ENCODE data around the gene CWF19L1. TPM values are rescaled to one million over a fixed set of nuclear protein-coding genes. Genes with fewer than 3 reads are reported as not detected.

The CWF19L1 gene
- polyA plus RNA-seq, 1 donor from 2014 or later = 36.9 TPM

DNA sequence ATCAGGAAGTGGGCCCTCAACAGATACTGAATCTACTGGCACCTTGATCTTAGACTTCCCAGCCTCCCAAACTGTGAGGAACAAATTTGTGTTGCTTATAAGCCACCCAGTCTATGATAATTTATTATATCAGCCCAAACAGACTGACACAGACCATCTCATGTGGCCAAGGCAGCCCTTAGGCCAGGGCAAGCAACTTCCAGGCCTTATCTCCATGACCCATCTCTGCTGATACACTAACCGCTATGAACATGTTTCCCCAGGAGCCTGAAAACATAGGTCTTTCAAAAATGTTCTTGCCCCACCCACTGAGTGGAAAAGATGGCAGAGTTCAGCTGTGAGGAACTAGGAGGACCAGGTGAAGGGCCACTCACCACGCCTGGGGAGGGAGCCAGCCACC is 22.2 kb upstream of the CWF19L1 start:
- H3K36me3 ChIP-seq (ENCODE audit: insufficient read depth, low read length) = no peaks in the 10 kb centered on the region
- no peak overlapping the region for H3K4me2 ChIP-seq (ENCODE audit: low read length)
- H3K79me2 ChIP-seq (replicated peaks; ENCODE audit: insufficient read depth, low read length) = peaks cover 12% of the 10 kb centered on the region
- H3K4me3 ChIP-seq (ENCODE audit: low read length) = no peak overlapping the region
- H3K9ac ChIP-seq (ENCODE audit: low read length) = no peak overlapping the region
- no peaks in the 10 kb centered on the region for H4K20me1 ChIP-seq (ENCODE audit: insufficient read depth)
- H2AFZ ChIP-seq (ENCODE audit: low read depth, low read length) = no peak overlapping the region
- no peaks in the 10 kb centered on the region for H3K27me3 ChIP-seq (ENCODE audit: insufficient read depth, low read depth, low read length)
- TF ChIP-seq EP300 (conservative IDR thresholded peaks at IDR 0.05; ENCODE audit: poor library complexity, severe bottlenecking) (no peak), POLR2AphosphoS5 (IDR thresholded peaks at IDR 0.05) (no peak), SMC3 (conservative IDR thresholded peaks at IDR 0.05; ENCODE audit: poor library complexity) (no peak)
- H3K27ac ChIP-seq (ENCODE audit: low read length) = no peak overlapping the region
- no peaks in the 10 kb centered on the region for H3F3A ChIP-seq (ENCODE audit: insufficient read depth, low read length, poor library complexity, severe bottlenecking)
- no peaks in the 10 kb centered on the region for H3K9me3 ChIP-seq (ENCODE audit: low read length)
- no peaks in the 10 kb centered on the region for H3K9me2 ChIP-seq (ENCODE audit: insufficient read depth, low read length)

DNA sequence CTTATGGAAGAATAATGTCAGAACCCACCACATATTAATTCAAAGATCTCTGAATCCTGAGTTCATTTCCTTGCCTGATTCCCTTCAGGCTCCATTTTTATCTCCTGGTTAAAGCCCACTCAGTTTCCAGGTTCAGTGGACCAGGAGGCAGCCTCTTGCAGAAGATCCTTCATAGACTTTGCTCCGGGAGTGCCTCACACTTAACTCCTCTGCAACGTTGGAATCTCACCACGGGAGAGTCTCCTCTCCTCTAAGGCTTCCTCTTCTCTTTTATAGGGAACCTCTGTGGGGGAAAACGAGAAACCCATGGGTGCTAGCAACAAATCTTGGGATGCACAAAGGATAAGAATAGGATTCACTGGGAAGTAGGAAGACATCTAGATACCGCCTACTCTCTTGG is 20.8 kb upstream of the CWF19L1 start:
- Histone ChIP-seq H2AFZ (ENCODE audit: low read depth, low read length) (no peak overlapping the region), H3K4me3 (ENCODE audit: low read length) (no peak overlapping the region), H4K20me1 (ENCODE audit: insufficient read depth) (no peaks in the 10 kb centered on the region), H3K9ac (ENCODE audit: low read length) (no peak overlapping the region), H3K79me2 (replicated peaks; ENCODE audit: insufficient read depth, low read length) (peaks cover 27% of the 10 kb centered on the region), H3K4me2 (ENCODE audit: low read length) (no peak overlapping the region), H3K27ac (ENCODE audit: low read length) (no peak overlapping the region), H3K9me2 (ENCODE audit: insufficient read depth, low read length) (no peaks in the 10 kb centered on the region), H3K9me3 (ENCODE audit: low read length) (no peaks in the 10 kb centered on the region), H3K27me3 (ENCODE audit: insufficient read depth, low read depth, low read length) (no peaks in the 10 kb centered on the region), H3K36me3 (ENCODE audit: insufficient read depth, low read length) (no peaks in the 10 kb centered on the region), H3F3A (ENCODE audit: insufficient read depth, low read length, poor library complexity, severe bottlenecking) (no peaks in the 10 kb centered on the region)
- TF ChIP-seq, protein P1, sequence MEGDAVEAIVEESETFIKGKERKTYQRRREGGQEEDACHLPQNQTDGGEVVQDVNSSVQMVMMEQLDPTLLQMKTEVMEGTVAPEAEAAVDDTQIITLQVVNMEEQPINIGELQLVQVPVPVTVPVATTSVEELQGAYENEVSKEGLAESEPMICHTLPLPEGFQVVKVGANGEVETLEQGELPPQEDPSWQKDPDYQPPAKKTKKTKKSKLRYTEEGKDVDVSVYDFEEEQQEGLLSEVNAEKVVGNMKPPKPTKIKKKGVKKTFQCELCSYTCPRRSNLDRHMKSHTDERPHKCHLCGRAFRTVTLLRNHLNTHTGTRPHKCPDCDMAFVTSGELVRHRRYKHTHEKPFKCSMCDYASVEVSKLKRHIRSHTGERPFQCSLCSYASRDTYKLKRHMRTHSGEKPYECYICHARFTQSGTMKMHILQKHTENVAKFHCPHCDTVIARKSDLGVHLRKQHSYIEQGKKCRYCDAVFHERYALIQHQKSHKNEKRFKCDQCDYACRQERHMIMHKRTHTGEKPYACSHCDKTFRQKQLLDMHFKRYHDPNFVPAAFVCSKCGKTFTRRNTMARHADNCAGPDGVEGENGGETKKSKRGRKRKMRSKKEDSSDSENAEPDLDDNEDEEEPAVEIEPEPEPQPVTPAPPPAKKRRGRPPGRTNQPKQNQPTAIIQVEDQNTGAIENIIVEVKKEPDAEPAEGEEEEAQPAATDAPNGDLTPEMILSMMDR (IDR thresholded peaks at IDR 0.05; ENCODE audit: poor library complexity, severe bottlenecking) = no peak
- TF ChIP-seq EP300 (conservative IDR thresholded peaks at IDR 0.05; ENCODE audit: poor library complexity, severe bottlenecking) = no peak
- no peak for TF ChIP-seq TAF1 (IDR thresholded peaks at IDR 0.05; ENCODE audit: low read depth)
- TF ChIP-seq RAD21 (conservative IDR thresholded peaks at IDR 0.05) = no peak
- TF ChIP-seq EZH2 (IDR thresholded peaks at IDR 0.05; ENCODE audit: borderline replicate concordance, insufficient read depth, low read length, poor library complexity, severe bottlenecking) = no peak

DNA sequence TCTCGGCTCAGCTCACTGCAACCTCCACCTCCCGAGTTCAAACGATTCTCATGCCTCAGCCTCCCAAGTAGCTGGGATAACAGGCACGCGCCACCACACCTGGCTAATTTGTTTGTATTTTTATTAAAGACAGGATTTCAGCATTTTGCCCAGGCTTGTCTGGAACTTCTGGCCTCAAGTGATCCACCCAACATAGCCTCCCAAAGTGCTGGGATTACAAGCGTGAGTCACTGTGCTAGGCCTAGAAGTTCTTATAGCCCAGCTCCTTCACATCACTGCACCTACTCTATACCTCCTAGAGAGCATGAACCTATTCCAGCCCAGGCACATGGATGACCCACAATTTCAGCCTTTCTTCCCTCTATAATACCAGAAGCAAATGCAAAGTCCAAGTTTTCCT is 20.3 kb upstream of the CWF19L1 start:
- Histone ChIP-seq H3K9ac (ENCODE audit: low read length) (no peak overlapping the region), H3F3A (ENCODE audit: insufficient read depth, low read length, poor library complexity, severe bottlenecking) (no peaks in the 10 kb centered on the region), H3K27me3 (ENCODE audit: insufficient read depth, low read depth, low read length) (no peaks in the 10 kb centered on the region), H3K9me3 (ENCODE audit: low read length) (no peaks in the 10 kb centered on the region), H3K4me3 (ENCODE audit: low read length) (no peak overlapping the region), H3K9me2 (ENCODE audit: insufficient read depth, low read length) (no peaks in the 10 kb centered on the region), H3K79me2 (replicated peaks; ENCODE audit: insufficient read depth, low read length) (peaks cover 31% of the 10 kb centered on the region), H3K4me2 (ENCODE audit: low read length) (no peak overlapping the region), H3K27ac (ENCODE audit: low read length) (no peak overlapping the region), H3K36me3 (ENCODE audit: insufficient read depth, low read length) (no peaks in the 10 kb centered on the region), H2AFZ (ENCODE audit: low read depth, low read length) (no peak overlapping the region), H4K20me1 (ENCODE audit: insufficient read depth) (no peaks in the 10 kb centered on the region)
- TF ChIP-seq EZH2 (IDR thresholded peaks at IDR 0.05; ENCODE audit: borderline replicate concordance, insufficient read depth, low read length, poor library complexity, severe bottlenecking) = no peak
- TF ChIP-seq RAD21 (conservative IDR thresholded peaks at IDR 0.05) = no peak
- TF ChIP-seq, protein P1 (IDR thresholded peaks at IDR 0.05; ENCODE audit: poor library complexity, severe bottlenecking) = no peak
- TF ChIP-seq EP300 (conservative IDR thresholded peaks at IDR 0.05; ENCODE audit: poor library complexity, severe bottlenecking) = no peak
- TF ChIP-seq, protein P2, sequence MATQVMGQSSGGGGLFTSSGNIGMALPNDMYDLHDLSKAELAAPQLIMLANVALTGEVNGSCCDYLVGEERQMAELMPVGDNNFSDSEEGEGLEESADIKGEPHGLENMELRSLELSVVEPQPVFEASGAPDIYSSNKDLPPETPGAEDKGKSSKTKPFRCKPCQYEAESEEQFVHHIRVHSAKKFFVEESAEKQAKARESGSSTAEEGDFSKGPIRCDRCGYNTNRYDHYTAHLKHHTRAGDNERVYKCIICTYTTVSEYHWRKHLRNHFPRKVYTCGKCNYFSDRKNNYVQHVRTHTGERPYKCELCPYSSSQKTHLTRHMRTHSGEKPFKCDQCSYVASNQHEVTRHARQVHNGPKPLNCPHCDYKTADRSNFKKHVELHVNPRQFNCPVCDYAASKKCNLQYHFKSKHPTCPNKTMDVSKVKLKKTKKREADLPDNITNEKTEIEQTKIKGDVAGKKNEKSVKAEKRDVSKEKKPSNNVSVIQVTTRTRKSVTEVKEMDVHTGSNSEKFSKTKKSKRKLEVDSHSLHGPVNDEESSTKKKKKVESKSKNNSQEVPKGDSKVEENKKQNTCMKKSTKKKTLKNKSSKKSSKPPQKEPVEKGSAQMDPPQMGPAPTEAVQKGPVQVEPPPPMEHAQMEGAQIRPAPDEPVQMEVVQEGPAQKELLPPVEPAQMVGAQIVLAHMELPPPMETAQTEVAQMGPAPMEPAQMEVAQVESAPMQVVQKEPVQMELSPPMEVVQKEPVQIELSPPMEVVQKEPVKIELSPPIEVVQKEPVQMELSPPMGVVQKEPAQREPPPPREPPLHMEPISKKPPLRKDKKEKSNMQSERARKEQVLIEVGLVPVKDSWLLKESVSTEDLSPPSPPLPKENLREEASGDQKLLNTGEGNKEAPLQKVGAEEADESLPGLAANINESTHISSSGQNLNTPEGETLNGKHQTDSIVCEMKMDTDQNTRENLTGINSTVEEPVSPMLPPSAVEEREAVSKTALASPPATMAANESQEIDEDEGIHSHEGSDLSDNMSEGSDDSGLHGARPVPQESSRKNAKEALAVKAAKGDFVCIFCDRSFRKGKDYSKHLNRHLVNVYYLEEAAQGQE (IDR thresholded peaks at IDR 0.05; ENCODE audit: borderline replicate concordance) = no peak
- TF ChIP-seq TAF1 (IDR thresholded peaks at IDR 0.05; ENCODE audit: low read depth) = no peak
- no peak for TF ChIP-seq MXI1 (conservative IDR thresholded peaks at IDR 0.05; ENCODE audit: poor library complexity, severe bottlenecking)
- no peak for TF ChIP-seq POLR2AphosphoS5 (IDR thresholded peaks at IDR 0.05)
- TF ChIP-seq SMC3 (conservative IDR thresholded peaks at IDR 0.05; ENCODE audit: poor library complexity) = no peak
